ENCODE data around the gene CDH4. TPM values are rescaled to one million over a fixed set of nuclear protein-coding genes. Genes with fewer than 3 reads are reported as not detected.

Gene CDH4
- total and polyA plus RNA-seq, 2 of the 8 experiments (the other 6 are each of a cell fraction or from before 2014, with no cell fraction given): 4.3 to 7.9 TPM

- Histone ChIP-seq H2BK120ac (replicated peaks; ENCODE audit: low read depth, low read length) (no peak overlapping the region), H4K20me1 (replicated peaks in 1 of 2; ENCODE audit: control insufficient read depth in 1 of 2, insufficient read depth in 2 of 2, low read length in 2 of 2) (peaks cover 1 to 2% of the 10 kb centered on the region in 2 experiments), H2AK5ac (ENCODE audit: low read depth, low read length) (no peak overlapping the region), H3K27me3 (replicated peaks in 1 of 4; ENCODE audit: control insufficient read depth in 3 of 4, extremely low read depth in 1 of 4, insufficient read depth in 3 of 4, low read length in 3 of 4) (no peaks in the 10 kb centered on the region; a peak in 1 of 7 replicates), H2BK20ac (ENCODE audit: low read length) (no peak overlapping the region), H3K4me1 (replicated peaks in 1 of 4; ENCODE audit: control insufficient read depth in 3 of 4, insufficient read depth in 4 of 4, low read length in 3 of 4) (no peaks in the 10 kb centered on the region), H3K36me3 (ENCODE audit: control insufficient read depth in 2 of 4, insufficient read depth in 4 of 4, low read length in 3 of 4) (no peaks in the 10 kb centered on the region), H3K18ac (ENCODE audit: extremely low read depth, low read length) (no peak overlapping the region), H3K79me2 (ENCODE audit: control insufficient read depth in 1 of 2, insufficient read depth in 2 of 2, low read length in 2 of 2) (no peaks in the 10 kb centered on the region), H3K79me1 (ENCODE audit: low read depth, low read length) (no peaks in the 10 kb centered on the region), H4K5ac (ENCODE audit: insufficient read length, low read depth, low read length) (no peak overlapping the region), H2BK12ac (ENCODE audit: low read depth, low read length) (no peak overlapping the region), H3K14ac (ENCODE audit: insufficient read length) (no peak overlapping the region), H3K27ac (ENCODE audit: low read depth, low read length) (no peak overlapping the region), H3K23me2 (ENCODE audit: low read depth, low read length) (no peaks in the 10 kb centered on the region), H3K4me3 (ENCODE audit: extremely low read depth in 1 of 4, insufficient read depth in 2 of 4, low read depth in 3 of 4, low read length in 4 of 4) (no peak overlapping the region), H4K91ac (replicated peaks; ENCODE audit: insufficient read length, low read length) (no peak overlapping the region), H3K4ac (replicated peaks; ENCODE audit: insufficient read length, low read depth, low read length) (no peak overlapping the region), H2AFZ (ENCODE audit: low read length) (no peak overlapping the region), H2BK15ac (ENCODE audit: low read length) (no peak overlapping the region), H4K8ac (ENCODE audit: extremely low read depth, insufficient read depth, low read length) (no peak overlapping the region), H3K56ac (replicated peaks; ENCODE audit: insufficient read length, low read depth, low read length) (no peak overlapping the region), H3K9me3 (ENCODE audit: insufficient read depth in 2 of 2, low read depth in 1 of 2, low read length in 1 of 2) (peaks cover 0 to 3% of the 10 kb centered on the region in 2 experiments; a peak in 1 of 4 replicates), H3K4me2 (ENCODE audit: insufficient read depth in 1 of 2, low read depth in 2 of 2, low read length in 2 of 2) (no peak overlapping the region), H3K23ac (ENCODE audit: insufficient read length) (no peak overlapping the region), H2BK5ac (ENCODE audit: low read depth, low read length) (no peak overlapping the region), H3K9ac (replicated peaks in 1 of 4; ENCODE audit: extremely low read depth in 1 of 4, low read depth in 3 of 4, low read length in 3 of 4) (no peak overlapping the region)
- FAIRE-seq (no peak), DNase-seq (ENCODE audit: low read depth in 1 of 2, low spot score in 2 of 2) (no peak)
- TF ChIP-seq SP4 (IDR thresholded peaks at IDR 0.05; ENCODE audit: low read length) (no peak), CBX5 (IDR thresholded peaks at IDR 0.05; ENCODE audit: low read depth, low read length) (no peak), USF2 (IDR thresholded peaks at IDR 0.05; ENCODE audit: low read length) (no peak), RBBP5 (IDR thresholded peaks at IDR 0.05; ENCODE audit: borderline replicate concordance, low read depth, low read length) (no peak), SUZ12 (IDR thresholded peaks at IDR 0.05; ENCODE audit: low read length) (no peak), MAX (IDR thresholded peaks at IDR 0.05) (no peak), POLR2A (IDR thresholded peaks at IDR 0.05; ENCODE audit: control extremely low read depth in 1 of 2, low read depth in 2 of 2, low read length in 2 of 2) (no peak), CEBPB (IDR thresholded peaks at IDR 0.05; ENCODE audit: low read depth, low read length) (no peak)
- ChIA-PET CTCF (ENCODE audit: partially characterized antibody) (no interaction called here), POLR2A (ENCODE audit: partially characterized antibody) (no interaction called here)
- WGBS, 2 experiments (ENCODE audit: extremely low coverage in 1 of 2, insufficient coverage in 1 of 2, insufficient read length in 1 of 2, insufficient replicate concordance in 2 of 2, low coverage in 1 of 2, low lambda C conversion rate in 2 of 2, missing lambda C conversion rate in 1 of 2): 89% methylated on average over 20 of the region's 20 CpGs; no CpG with 5 or more reads in 1 of the 2 experiments
Measured at GRCh38 chr20:61745397-61746146, 493.5 kb downstream of the CDH4 start.

All from H1 (cell line).